ENCODE measurements around the gene YTHDC1. TPM values are rescaled to one million over a fixed set of nuclear protein-coding genes. Genes with fewer than 3 reads are reported as not detected.

YTHDC1 gene
- total and polyA plus RNA-seq, 2 experiments from 2014 or later = 72.3 to 144 TPM

DNA sequence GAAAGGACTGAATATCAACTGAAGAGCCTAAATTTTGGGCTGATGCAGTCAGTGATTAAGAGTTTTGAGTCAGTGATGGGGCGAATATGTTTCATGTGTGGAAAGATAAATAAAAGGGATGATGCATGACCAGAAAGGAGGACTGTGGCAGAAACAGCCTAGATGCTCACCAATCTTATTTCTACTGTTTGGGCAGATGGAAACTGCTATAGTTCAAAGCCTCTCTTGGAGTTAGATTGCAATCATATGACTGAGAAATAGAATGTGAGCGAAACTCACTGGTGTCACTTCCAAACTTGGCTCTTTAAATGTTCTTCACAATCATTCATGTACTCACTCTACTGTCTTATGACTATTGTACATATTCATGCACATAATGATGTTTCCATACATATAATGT lies 35.4 kb upstream of the YTHDC1 start:
- TF ChIP-seq, protein P1, sequence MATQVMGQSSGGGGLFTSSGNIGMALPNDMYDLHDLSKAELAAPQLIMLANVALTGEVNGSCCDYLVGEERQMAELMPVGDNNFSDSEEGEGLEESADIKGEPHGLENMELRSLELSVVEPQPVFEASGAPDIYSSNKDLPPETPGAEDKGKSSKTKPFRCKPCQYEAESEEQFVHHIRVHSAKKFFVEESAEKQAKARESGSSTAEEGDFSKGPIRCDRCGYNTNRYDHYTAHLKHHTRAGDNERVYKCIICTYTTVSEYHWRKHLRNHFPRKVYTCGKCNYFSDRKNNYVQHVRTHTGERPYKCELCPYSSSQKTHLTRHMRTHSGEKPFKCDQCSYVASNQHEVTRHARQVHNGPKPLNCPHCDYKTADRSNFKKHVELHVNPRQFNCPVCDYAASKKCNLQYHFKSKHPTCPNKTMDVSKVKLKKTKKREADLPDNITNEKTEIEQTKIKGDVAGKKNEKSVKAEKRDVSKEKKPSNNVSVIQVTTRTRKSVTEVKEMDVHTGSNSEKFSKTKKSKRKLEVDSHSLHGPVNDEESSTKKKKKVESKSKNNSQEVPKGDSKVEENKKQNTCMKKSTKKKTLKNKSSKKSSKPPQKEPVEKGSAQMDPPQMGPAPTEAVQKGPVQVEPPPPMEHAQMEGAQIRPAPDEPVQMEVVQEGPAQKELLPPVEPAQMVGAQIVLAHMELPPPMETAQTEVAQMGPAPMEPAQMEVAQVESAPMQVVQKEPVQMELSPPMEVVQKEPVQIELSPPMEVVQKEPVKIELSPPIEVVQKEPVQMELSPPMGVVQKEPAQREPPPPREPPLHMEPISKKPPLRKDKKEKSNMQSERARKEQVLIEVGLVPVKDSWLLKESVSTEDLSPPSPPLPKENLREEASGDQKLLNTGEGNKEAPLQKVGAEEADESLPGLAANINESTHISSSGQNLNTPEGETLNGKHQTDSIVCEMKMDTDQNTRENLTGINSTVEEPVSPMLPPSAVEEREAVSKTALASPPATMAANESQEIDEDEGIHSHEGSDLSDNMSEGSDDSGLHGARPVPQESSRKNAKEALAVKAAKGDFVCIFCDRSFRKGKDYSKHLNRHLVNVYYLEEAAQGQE (IDR thresholded peaks at IDR 0.05; ENCODE audit: unreplicated experiment) = no peak
- no peak for TF ChIP-seq POLR2AphosphoS5 (IDR thresholded peaks at IDR 0.05; ENCODE audit: low read depth)
- H3K4me1 Mint-ChIP-seq = peaks cover 22% of the 10 kb centered on the region
- no peaks in the 10 kb centered on the region for H3K27me3 ChIP-seq (ENCODE audit: insufficient read depth)
- no peak overlapping the region for H3K27ac ChIP-seq (ENCODE audit: low read depth)
- no peak for DNase-seq (ENCODE audit: low spot score)
- H3F3A ChIP-seq (replicated peaks; ENCODE audit: low read depth) = no peaks in the 10 kb centered on the region
- no peaks in the 10 kb centered on the region for H3K27me3 Mint-ChIP-seq (ENCODE audit: insufficient read depth, low read depth, poor library complexity)
- no peak overlapping the region for H3K4me3 Mint-ChIP-seq
- no peaks in the 10 kb centered on the region for H3K79me2 ChIP-seq (replicated peaks; ENCODE audit: insufficient read depth)
- H3K36me3 ChIP-seq (ENCODE audit: insufficient read depth) = no peaks in the 10 kb centered on the region
- ATAC-seq = no peak
- H3K4me3 ChIP-seq = no peak overlapping the region
- no peaks in the 10 kb centered on the region for H3K9me3 Mint-ChIP-seq
- no peak overlapping the region for H3K4me2 ChIP-seq
- H3K9me2 ChIP-seq (ENCODE audit: insufficient read depth) = no peaks in the 10 kb centered on the region
- H4K20me1 ChIP-seq (replicated peaks; ENCODE audit: insufficient read depth) = no peaks in the 10 kb centered on the region
- H3K27ac Mint-ChIP-seq = no peak overlapping the region
- H3K4me1 ChIP-seq (ENCODE audit: insufficient read depth) = peaks cover 26% of the 10 kb centered on the region
- H3K36me3 Mint-ChIP-seq (ENCODE audit: low read depth) = no peaks in the 10 kb centered on the region
- H2AFZ ChIP-seq = peak overlapping the region; percentile 12; the same call in 1 of the 2 replicates

DNA sequence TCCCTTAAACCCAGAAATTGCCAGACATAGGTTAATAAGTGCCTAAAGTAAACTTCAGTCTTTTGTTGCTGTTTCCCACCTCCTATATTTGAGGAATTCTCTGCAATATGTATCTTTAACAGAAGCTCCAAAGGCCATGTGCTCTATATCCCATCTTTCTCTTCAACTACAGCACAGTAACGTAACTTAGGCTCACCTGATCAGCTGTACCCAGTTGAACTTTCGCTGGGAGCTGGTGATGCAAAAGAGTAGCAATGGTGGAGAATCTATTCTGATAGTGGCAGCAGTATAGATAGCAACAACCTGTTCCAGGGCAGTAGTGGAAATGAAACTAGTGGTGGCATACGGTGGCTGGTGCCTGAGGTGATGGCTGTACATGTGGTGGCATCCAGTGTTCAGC lies 33.2 kb upstream of the YTHDC1 start:
- Mint-ChIP-seq H3K9me3 (no peaks in the 10 kb centered on the region), H3K4me1 (peaks cover 26% of the 10 kb centered on the region), H3K27ac (no peak overlapping the region), H3K36me3 (ENCODE audit: low read depth) (no peaks in the 10 kb centered on the region), H3K27me3 (ENCODE audit: insufficient read depth, low read depth, poor library complexity) (no peaks in the 10 kb centered on the region), H3K4me3 (no peak overlapping the region)
- TF ChIP-seq POLR2AphosphoS5 (IDR thresholded peaks at IDR 0.05; ENCODE audit: low read depth) = no peak
- TF ChIP-seq, protein P2, sequence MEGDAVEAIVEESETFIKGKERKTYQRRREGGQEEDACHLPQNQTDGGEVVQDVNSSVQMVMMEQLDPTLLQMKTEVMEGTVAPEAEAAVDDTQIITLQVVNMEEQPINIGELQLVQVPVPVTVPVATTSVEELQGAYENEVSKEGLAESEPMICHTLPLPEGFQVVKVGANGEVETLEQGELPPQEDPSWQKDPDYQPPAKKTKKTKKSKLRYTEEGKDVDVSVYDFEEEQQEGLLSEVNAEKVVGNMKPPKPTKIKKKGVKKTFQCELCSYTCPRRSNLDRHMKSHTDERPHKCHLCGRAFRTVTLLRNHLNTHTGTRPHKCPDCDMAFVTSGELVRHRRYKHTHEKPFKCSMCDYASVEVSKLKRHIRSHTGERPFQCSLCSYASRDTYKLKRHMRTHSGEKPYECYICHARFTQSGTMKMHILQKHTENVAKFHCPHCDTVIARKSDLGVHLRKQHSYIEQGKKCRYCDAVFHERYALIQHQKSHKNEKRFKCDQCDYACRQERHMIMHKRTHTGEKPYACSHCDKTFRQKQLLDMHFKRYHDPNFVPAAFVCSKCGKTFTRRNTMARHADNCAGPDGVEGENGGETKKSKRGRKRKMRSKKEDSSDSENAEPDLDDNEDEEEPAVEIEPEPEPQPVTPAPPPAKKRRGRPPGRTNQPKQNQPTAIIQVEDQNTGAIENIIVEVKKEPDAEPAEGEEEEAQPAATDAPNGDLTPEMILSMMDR (conservative IDR thresholded peaks at IDR 0.05; ENCODE audit: low read depth in 2 of 2) = no peak
- TF ChIP-seq EZH2phosphoT487 (IDR thresholded peaks at IDR 0.05; ENCODE audit: unreplicated experiment) = no peak
- no peak for TF ChIP-seq CREB1 (CRISPR knock-in tag; IDR thresholded peaks at IDR 0.05; ENCODE audit: low read depth)
- TF ChIP-seq EZH2 (IDR thresholded peaks at IDR 0.05; ENCODE audit: low read depth, unreplicated experiment) = no peak
- TF ChIP-seq, protein P3, sequence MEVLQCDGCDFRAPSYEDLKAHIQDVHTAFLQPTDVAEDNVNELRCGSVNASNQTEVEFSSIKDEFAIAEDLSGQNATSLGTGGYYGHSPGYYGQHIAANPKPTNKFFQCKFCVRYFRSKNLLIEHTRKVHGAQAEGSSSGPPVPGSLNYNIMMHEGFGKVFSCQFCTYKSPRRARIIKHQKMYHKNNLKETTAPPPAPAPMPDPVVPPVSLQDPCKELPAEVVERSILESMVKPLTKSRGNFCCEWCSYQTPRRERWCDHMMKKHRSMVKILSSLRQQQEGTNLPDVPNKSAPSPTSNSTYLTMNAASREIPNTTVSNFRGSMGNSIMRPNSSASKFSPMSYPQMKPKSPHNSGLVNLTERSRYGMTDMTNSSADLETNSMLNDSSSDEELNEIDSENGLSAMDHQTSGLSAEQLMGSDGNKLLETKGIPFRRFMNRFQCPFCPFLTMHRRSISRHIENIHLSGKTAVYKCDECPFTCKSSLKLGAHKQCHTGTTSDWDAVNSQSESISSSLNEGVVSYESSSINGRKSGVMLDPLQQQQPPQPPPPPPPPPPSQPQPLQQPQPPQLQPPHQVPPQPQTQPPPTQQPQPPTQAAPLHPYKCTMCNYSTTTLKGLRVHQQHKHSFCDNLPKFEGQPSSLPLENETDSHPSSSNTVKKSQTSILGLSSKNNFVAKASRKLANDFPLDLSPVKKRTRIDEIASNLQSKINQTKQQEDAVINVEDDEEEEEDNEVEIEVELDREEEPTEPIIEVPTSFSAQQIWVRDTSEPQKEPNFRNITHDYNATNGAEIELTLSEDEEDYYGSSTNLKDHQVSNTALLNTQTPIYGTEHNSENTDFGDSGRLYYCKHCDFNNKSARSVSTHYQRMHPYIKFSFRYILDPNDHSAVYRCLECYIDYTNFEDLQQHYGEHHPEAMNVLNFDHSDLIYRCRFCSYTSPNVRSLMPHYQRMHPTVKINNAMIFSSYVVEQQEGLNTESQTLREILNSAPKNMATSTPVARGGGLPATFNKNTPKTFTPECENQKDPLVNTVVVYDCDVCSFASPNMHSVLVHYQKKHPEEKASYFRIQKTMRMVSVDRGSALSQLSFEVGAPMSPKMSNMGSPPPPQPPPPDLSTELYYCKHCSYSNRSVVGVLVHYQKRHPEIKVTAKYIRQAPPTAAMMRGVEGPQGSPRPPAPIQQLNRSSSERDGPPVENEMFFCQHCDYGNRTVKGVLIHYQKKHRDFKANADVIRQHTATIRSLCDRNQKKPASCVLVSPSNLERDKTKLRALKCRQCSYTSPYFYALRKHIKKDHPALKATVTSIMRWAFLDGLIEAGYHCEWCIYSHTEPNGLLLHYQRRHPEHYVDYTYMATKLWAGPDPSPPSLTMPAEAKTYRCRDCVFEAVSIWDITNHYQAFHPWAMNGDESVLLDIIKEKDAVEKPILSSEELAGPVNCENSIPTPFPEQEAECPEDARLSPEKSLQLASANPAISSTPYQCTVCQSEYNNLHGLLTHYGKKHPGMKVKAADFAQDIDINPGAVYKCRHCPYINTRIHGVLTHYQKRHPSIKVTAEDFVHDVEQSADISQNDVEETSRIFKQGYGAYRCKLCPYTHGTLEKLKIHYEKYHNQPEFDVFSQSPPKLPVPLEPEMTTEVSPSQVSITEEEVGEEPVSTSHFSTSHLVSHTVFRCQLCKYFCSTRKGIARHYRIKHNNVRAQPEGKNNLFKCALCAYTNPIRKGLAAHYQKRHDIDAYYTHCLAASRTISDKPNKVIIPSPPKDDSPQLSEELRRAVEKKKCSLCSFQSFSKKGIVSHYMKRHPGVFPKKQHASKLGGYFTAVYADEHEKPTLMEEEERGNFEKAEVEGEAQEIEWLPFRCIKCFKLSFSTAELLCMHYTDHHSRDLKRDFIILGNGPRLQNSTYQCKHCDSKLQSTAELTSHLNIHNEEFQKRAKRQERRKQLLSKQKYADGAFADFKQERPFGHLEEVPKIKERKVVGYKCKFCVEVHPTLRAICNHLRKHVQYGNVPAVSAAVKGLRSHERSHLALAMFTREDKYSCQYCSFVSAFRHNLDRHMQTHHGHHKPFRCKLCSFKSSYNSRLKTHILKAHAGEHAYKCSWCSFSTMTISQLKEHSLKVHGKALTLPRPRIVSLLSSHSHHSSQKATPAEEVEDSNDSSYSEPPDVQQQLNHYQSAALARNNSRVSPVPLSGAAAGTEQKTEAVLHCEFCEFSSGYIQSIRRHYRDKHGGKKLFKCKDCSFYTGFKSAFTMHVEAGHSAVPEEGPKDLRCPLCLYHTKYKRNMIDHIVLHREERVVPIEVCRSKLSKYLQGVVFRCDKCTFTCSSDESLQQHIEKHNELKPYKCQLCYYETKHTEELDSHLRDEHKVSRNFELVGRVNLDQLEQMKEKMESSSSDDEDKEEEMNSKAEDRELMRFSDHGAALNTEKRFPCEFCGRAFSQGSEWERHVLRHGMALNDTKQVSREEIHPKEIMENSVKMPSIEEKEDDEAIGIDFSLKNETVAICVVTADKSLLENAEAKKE (CRISPR knock-in tag; IDR thresholded peaks at IDR 0.05) = no peak
- TF ChIP-seq JUNB (IDR thresholded peaks at IDR 0.05; ENCODE audit: unreplicated experiment) = no peak
- no peak for TF ChIP-seq ZNF114 (CRISPR knock-in tag; IDR thresholded peaks at IDR 0.05)
- no peak overlapping the region for H3K4me3 ChIP-seq
- H4K20me1 ChIP-seq (replicated peaks; ENCODE audit: insufficient read depth) = no peaks in the 10 kb centered on the region
- no peak overlapping the region for H2AFZ ChIP-seq
- DNase-seq (ENCODE audit: low spot score) (no peak), ATAC-seq (no peak)
- no peak overlapping the region for H3K27ac ChIP-seq (ENCODE audit: low read depth)
- no peaks in the 10 kb centered on the region for H3K36me3 ChIP-seq (ENCODE audit: insufficient read depth)
- H3K4me2 ChIP-seq = no peak overlapping the region
- H3K4me1 ChIP-seq (ENCODE audit: insufficient read depth) = peaks cover 18% of the 10 kb centered on the region
- no peaks in the 10 kb centered on the region for H3K27me3 ChIP-seq (ENCODE audit: insufficient read depth)
- no peaks in the 10 kb centered on the region for H3K79me2 ChIP-seq (replicated peaks; ENCODE audit: insufficient read depth)
- H3F3A ChIP-seq (replicated peaks; ENCODE audit: low read depth) = no peaks in the 10 kb centered on the region
- H3K9me2 ChIP-seq (ENCODE audit: insufficient read depth) = no peaks in the 10 kb centered on the region
